NCI-H2107 (cell line): ENCODE results near the gene MTRFR.
A peak's percentile ranks its signal among the peaks of the same experiment; 100 is the strongest.
"Not testable (repeated sequence)": the region's sequence is repeated elsewhere in the genome, so short reads cannot be mapped to it uniquely, and the experiment has no call there.

Experiments
- DNase-seq: peaks from one replicate; lab custom pipeline; 2025; lab: John Stamatoyannopoulos, UW

The MTRFR gene

DNA sequence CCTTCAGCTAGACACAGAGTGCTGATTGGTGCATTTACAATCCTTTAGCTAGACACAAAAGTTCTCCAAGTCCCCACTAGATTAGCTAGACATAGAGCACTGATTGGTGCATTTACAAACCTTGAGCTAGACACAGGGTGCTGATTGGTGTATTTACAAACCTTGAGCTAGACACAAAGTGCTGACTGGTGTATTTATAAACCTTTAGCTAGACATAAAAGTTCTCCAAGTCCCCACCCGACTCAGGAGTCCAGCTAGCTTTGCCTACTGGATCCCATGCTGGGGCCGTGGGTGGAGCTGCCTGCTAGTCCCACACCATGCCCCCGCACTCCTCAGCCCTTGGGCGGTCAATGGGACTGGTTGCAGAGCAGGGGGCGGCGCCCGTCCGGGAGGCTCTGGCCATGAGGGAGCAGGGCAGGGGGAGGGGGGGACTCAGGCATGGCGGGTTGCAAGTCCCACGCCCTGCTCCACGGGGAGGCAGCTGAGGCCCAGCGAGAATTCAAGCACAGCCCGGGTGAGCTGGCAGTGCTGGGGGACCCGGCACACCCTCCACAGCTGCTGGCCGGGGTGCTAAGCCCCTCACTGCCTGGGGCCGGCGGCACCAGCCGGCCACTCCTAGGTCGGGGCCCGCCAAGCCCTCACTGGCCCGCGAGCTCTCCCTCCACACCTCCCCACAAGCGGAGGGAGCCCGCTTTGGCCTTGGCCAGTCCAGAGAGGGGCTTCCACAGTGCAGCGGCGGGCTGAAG lies 15.9 kb downstream of the MTRFR start:
- not testable (repeated sequence) for DNase-seq

DNA sequence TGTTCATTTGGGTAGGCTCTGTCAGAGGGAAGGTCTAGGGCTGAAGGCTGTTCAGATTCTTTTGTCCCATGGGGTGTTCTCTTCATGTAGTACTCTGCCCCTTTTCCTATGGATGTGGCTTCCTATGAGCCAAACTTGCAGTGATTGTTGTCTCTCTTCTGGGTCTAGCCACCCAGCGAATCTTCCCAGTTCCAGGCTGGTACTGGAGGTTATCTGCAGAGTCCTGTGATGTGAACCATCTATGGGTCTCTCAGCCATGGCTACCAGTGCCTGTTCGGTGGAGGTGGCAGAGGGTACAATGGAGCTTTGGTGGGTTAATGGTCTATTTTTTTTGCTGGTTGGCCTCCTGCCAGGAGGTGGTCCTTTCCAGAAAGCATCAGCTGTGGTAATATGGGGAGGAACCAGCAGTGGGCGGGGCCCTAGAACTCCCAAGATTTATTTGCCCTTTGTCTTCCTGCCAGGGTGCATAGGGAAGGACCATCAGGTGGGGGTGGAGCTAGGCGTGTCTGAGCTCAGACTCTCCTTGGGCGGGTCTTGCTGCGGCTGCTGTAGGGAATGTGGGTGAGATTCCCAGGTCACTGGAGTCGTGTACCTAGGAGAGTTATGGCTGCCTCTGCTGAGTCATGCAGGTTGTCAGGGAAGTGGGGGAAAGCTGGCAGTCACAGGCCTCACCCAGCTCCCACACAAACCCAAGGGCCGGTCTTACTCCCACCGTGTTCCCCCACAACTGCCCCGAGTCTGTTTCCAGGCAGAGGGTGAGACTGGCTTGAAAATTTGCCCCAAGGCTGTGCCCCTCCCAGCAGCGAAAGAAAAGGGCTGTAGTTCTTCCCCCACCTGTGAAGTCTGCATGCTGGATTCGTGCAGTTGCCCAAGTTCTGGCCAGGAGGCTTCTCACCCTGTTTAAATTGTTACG lies 17.5 kb downstream of the MTRFR start:
- peak; percentile 31 for DNase-seq

DNA sequence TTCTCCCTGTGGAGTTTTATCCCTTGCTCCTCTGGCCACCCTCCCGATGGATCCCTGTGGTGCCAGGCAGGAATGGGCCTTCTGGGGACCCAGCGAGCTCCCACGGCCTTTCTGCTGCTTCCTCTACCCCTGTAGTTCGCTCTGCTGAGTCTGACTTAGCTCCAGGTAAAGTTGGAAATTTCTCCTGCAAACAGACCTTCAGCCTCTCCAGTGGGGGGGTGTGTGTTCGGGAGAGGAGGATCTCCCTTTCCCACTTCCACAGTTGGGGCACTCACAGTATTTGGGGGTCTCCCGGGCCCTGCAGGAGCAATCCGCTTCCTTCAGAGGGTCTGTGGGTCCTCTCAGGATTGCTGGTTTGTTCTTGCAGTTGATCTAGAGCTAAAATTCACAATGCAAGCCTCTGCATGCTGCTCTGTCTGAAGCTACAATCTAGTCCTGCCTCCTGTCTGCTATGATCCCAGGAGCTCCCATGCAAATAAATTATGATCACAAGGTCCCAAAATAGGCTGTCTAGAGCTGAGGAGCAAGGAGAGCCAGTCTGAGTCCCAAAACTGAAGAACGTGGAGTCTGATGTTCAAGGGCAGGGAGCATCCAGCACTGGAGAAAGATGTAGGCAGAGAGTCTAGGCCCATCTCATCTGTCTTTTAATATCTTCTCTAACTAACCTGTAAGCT lies 18.3 kb downstream of the MTRFR start:
- DNase-seq: no peak

DNA sequence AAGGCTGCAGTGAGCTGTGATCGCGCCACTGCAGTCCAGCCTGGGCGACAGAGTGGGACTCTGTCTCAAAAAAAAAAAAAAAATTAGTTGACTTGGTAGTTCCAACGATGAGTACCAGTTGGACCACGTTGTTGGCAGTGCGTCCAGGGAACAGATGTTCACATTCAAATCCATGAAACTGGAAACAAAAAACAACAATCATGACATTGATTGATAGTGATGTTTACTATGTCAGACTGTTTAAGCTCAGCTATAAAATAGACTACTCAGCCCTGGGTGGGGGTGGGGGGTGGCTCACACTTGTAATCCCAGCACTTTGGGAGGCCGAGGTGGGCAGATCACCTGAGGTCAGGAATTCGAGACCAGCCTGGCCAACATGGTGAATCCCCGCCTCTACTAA lies 19.1 kb downstream of the MTRFR start:
- DNase-seq: not testable (repeated sequence)

DNA sequence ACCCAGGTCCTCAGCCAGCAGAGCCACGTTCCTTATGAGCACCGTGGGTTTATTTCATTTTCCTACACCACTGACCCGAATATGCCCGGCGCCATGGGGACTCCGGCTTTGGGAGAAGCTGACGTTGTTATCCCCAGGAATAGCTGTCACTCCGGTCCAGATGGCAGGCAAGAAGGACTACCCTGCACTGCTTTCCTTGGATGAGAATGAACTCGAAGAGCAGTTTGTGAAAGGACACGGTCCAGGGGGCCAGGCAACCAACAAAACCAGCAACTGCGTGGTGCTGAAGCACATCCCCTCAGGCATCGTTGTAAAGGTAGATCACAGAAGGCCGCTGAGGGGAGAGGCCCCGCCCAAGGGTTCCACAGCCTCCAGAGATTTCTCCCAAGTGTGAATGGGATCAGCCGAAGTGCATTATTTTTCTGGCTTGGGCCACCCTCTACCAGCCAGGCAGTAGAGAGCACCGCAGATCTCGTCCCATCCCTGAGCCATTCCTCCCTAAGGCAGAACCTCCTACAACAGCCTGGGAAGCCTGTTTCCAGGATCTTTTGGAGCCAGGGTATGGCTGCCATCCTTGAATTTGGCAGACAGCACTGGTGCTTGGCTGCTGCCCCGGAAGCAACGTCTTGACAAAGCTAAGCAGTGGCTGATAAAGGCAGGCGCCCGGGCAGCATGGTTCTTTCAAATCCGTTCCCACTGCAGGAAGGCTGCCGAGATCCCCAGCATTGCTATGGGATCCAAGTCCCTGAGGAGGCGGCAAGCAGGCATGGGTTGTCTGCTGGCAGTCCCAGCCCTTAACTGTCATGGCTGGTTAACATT lies 20.6 kb downstream of the MTRFR start:
- DNase-seq: no peak

DNA sequence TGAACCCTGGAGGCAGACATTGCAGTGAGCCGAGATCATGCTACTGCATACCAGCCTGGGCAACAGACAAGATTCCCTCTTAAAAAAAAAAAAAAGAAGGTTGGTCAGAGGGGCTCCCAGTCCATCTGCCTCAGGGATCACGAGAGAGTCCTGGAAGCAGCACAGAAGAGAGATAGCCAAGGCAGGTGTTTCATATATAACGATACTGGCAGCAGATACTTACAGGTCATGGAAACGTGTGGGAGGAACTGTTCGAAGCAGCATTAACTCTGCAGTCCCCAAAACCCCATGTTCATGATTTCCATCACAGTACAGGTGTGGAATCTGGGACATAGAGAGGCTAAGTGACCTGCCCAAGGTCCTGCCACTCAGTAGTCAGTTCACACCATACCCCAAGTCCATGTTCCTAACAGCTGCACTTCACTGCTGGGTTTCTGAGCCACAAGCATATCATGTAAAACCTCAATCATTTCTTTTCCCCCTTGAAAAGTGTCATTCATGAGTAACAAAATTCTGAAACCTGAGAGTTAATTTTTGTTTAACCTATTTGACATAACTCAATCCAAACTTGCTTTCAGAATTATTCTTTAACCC lies 21.7 kb downstream of the MTRFR start:
- no peak for DNase-seq

DNA sequence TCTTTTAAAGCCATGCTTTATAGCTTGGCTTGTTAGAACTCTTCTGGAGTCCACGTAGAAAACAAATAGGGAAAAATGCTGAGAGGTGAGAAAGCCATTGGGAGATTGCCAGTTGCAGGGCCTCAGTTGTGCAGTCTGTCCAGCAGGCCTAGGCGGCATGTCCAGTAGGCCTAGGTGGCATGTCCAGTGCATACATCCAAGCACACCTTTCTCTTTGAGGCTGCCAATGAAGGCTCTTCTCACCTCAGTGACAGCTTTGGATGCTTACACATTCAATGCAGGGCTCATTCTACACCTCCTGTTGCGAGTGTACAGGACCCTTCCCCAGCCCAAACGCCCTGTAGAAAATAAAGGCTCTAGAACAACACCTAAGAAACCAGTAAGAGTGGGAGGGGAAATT lies 25.4 kb downstream of the MTRFR start:
- DNase-seq: no peak

DNA sequence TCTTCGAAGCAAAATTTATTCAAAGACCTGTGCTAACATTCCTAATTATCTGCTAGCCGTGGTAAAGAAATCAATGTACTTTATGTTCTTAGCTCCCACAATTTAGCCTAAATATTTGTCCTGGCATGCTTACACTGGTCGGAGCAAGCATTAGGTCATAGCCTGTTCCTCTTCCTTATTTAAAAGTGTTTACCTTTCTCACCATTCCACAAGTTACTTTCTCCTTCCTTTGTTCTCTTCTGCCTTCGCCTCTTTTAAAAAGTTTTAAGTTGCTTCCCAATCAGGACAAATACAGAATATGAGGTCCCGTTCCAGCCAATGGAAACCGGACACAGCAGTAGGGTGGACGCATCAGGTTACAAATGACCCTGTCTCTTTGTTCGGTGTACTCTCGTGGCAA lies 26.8 kb downstream of the MTRFR start:
- no peak for DNase-seq

DNA sequence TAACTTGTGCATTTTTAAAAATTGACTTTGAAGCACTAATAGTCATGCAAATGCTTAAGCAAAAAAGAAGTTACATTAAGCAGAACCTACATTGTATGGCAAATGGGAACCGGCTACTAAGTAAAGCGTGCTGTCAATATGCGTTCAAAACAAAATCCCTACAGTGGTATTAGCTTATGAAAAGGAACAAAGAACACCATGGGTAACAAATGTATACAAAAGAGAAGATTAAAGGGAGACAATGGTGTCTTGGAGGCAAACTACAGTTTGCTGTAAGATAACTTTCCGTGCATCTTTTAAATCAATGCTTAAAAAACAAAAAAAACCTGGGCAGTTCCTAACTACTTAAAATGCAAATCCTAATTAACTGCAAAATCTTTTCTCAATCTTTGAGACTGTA lies 28.0 kb downstream of the MTRFR start:
- DNase-seq: no peak

DNA sequence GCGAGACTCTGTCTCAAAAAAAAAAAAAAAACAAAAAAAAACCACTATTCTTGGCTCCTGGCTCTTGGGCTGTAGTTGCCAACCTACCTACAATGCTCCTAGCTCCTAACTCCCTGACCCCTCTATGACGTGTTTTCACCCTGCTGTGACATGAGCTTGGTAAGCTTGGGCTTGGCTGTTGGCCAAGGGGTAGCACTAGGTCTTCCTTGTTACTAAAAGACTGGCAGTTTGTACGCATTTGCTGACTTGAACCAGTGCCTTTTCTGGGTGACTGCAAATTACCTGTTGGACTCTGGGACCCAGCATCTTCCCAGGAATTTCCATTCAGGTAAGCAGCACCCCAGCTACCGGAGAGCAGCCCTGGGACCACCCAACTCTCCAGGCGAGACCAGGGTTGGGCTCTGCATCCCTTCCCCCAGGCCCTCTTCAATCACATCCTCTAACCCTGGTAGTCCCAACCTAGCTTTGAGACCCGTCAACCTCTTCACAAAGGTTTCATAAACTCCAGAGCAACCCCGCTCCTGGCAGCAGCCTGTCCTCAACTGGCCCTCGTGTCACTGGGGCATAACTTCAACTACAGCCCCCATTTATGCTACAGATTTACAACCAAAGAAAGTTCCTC lies 30.1 kb downstream of the MTRFR start:
- peak; percentile 11 for DNase-seq

DNA sequence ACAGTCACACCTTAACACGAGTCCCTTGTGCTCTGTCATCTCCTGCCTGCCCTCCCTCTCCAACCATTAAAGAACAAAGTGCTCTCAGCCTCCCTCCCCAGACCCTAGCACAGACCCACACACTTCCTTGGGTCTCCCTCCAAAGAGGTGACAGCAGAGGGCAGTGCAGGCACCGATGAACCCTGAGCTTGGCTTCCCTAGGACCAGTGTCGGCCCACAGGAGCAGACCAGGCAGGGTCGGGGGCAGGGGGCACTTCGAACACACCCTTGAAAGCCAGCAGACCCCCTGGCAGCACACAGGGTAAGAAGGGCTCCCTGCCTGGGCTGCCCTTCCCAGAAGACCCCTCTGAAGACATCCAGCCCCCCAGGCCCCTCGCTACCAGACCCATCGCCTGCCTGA lies 31.4 kb downstream of the MTRFR start:
- DNase-seq: no peak

DNA sequence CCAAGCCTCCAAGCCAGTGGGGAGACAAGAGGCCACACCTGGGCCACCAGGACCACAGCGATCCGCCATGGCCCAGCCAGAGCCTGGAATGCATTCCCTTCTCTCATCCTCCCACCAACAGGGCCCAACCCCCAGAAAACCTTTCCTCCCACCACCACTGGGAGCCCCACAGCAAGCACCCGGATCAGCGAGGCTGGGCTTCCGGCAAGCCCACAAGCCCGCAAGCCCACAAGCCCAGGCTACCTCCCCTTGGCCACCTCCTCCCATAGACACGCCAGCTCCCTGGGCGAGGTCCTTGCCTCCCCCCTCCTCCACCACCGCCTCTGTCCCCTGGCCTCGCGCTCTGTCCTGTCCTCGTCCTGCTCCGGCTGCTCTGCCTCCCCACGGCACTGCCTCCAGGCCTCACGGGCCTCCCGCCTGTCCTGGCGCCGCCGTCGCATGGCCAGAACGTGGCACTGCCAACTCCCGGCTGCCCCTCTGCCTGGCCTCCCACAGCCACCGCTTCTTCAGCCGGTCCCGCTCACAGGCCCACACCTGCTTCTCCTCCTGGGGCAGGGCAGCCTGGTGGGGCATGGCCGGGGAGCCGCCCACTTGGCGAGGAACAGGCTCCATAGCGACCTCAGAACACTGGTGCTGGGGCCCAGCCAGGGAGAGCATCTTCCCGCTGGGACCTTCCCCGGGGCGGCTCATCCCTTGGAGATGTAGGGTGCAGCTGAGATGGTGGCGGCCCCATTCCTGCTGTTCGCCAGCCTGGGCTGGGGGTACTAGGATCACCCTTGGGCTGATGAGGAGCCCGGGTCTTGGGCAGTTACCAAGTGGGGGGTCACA lies 32.8 kb downstream of the MTRFR start:
- no peak for DNase-seq

DNA sequence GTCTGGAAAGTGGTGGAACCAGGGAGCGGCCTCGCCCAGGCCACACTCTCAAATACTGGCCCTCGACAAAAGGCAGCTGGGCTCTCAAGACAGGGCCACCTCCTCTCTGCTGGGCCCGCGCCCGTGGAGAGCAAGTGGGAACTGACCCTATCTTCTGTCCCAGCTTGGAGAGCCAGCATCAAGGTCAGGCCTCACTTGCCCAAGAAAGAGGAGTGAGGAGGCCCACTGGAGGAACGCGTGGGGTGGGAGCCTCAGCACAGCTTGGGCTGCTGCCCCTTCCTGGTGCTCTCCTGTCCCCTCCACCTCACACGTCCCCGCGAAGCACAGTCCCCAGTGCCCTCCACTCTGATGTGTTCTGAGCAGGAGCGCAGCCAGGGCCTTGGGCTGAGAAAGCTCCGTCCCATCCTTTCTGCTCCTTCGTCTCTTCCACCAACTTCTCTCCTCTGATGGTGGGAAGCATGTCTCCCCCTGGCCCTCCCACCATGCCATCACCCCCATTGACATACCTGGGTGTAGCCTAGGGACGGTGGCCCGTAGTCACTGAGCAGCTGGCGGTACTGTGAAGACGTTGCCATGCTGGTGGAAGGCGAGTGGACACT lies 33.5 kb downstream of the MTRFR start:
- DNase-seq: no peak

DNA sequence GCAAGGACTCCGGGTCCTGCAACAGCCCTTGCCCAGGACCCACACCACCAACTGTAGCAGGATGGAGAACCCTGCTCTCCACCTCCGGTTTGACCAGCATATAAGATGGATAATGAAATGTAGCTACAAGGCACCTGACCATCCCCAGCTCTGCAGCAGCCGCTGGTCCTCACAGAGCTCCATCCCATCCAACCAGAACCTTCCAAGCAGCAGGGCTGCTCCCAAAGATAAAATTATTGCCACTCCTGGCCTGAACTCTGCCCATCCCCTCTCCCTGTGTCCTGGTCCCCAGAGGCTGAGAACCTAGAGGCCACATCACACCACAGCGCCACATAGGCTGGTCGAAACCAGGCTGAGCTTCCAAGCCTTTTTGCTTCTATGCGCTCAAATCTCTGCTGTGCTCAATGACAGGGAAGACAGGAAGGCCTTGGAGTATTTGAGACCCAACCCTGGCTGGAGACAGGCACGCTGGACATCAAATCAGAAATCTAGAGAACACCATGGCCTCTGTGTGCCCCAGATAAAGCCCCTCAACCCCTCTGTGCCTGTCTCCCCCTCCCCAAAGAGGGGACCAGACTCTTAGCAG lies 34.2 kb downstream of the MTRFR start:
- no peak for DNase-seq

DNA sequence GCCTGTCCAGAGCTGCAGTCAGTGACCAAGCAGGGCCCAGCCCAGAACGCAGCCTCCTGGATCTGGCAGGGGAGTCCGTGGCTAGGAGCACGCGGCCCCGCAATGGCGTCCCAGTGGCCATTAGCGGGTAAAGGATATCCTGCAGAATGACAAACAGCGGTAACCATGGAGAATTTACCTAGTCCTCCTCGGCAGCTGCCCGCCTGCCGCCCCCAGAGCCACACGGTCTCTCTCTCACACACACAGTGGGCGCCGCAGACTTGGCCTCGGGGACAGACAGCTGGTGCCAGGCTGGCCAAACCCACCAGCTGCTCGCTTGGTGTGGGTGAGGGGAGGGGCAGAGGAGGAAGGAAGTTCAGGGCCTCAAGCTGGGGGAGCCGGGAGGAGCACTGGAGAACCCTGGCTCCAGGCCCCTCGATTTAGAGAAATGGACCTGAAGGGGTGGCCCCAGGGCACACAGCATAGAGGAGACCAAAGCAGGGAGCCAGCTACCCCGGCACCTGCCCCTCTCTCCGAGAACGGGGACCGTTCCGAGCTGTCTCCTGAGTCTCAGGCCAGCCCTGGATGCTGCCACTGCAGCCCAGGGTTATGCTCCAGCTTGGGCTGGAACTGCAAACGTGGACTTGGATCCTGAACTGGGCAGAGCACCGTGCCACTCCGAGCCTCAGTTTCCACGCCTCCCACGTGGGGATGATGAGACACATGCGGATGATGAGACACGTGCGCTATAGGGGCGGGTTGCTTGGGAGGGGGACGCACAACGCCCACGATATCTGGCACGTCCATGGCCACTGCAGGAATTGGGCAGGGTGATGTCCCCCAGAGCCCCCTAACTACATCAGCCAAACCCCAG lies 35.0 kb downstream of the MTRFR start:
- DNase-seq: peak; percentile 48

DNA sequence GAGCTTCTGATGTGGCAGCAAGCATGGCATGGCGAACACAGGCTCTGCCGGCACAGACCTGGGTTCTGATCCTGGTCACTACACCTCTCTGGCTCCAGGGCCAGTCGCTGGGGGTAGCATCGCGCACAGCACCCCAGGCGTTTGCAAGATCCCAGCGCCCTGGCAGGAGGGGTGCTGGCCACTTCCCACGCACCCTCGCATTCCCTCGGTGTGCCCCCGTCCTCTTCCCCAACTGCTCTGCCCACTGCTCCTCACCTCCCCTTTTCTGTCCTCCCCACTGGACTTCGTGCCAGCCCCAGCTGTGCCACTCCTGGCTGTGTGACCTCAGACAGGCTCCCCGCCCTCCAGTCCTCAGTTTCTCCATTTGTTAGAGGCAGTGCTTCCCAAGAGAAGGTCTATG lies 35.6 kb downstream of the MTRFR start:
- DNase-seq: no peak

DNA sequence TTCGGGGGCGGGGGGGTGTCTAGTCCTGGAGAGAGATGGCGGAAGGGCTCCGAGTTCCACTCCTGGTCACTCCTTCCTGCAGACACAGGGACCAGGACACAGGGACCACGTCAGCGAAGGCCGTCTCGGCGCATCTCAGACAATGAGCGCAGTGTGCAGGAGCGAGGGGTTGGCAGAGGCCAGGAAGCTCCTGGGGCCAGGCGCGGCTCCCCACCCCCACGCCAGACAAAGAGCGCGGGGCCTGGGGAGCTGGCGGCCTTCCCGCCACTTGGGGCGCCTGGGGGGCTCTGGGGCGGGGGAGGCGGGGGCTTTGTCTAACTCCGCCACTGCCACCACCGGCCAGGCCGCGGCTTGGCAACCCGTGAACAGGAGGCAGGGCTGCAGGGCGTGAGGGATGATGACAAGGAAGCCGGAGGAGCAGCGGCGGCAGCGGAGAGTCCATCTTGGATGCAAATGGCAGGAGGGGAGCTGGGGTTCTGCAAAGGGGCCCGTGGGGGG lies 36.2 kb downstream of the MTRFR start:
- DNase-seq: peak; percentile 84

DNA sequence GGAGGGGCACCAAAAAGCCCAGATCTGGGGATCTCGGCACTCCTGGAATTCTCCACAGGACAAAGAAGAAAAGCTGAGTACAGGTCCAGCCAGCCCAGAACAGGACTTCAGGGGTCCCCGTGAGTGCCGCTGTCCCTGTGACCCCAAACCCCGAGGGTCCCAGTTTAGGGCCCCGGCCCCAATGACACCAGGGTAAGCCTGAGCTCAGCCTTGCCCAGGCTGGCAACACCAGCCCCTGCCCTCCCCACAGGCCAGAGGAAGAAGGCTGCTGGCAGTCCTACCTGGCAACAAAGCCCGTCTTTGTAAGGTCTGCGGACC lies 36.6 kb downstream of the MTRFR start:
- no peak for DNase-seq
